H9 (cell line): ENCODE results near the gene ABCA12. TPM values are rescaled to one million over a fixed set of nuclear protein-coding genes. Genes with fewer than 3 reads are reported as not detected.

Experiments used
- DNase-seq: peaks from one replicate; pipeline ENCODE4 v3.0.0-alpha.2; 2017
- H2AFZ ChIP-seq: one replicate; pipeline ENCODE4 v1.6.1; 2013; ENCODE audit warnings: mild to moderate bottlenecking, low read length, control low read depth, moderate library complexity
- H2AK5ac ChIP-seq: 2 replicates; pipeline ENCODE4 v1.6.1; 2013; ENCODE audit warnings: low read length, control low read depth, mixed read lengths; ENCODE audit not compliant: insufficient read length
- H2BK120ac ChIP-seq: one replicate; pipeline ENCODE4 v1.6.1; 2013; ENCODE audit warnings: low read depth, mild to moderate bottlenecking, low read length, control low read depth, inconsistent platforms; ENCODE audit not compliant: poor library complexity, severe bottlenecking
- H2BK12ac ChIP-seq: 2 replicates; pipeline ENCODE4 v1.6.1; 2013; ENCODE audit warnings: low read length, control low read depth, mixed read lengths, low read depth; ENCODE audit not compliant: insufficient read length
- H2BK15ac ChIP-seq: 2 replicates; pipeline ENCODE4 v1.6.1; 2013; ENCODE audit warnings: low read depth, low read length, control low read depth
- H2BK20ac ChIP-seq: one replicate; pipeline ENCODE4 v1.6.1; 2013; ENCODE audit warnings: low read depth, mild to moderate bottlenecking, low read length, control low read depth, inconsistent platforms; ENCODE audit not compliant: poor library complexity, severe bottlenecking
- H2BK5ac ChIP-seq: 2 replicates; pipeline ENCODE4 v1.6.1; 2013; ENCODE audit warnings: low read length, control low read depth, mixed read lengths; ENCODE audit not compliant: insufficient read length
- H3K14ac ChIP-seq: 2 replicates; pipeline ENCODE4 v1.6.1; 2013; ENCODE audit warnings: low read length, control low read depth; ENCODE audit not compliant: insufficient read depth
- H3K18ac ChIP-seq: 2 replicates; pipeline ENCODE4 v1.6.1; 2013; ENCODE audit warnings: low read depth, mild to moderate bottlenecking, mixed read lengths, low read length, control low read depth; ENCODE audit not compliant: insufficient read length
- H3K23ac ChIP-seq: 2 replicates; pipeline ENCODE4 v1.6.1; 2013; ENCODE audit warnings: low read length, control low read depth, mixed read lengths, low read depth; ENCODE audit not compliant: insufficient read length
- H3K23me2 ChIP-seq: 2 replicates; pipeline ENCODE4 v1.6.1; 2013; ENCODE audit warnings: low read depth, mild to moderate bottlenecking, mixed read lengths, low read length, control low read depth; ENCODE audit not compliant: insufficient read length, poor library complexity, severe bottlenecking
- H3K27ac ChIP-seq: 2 replicates; pipeline ENCODE4 v1.5.1; 2013; ENCODE audit warnings: low read length, control low read depth, mixed read lengths, low read depth; ENCODE audit not compliant: insufficient read length
- H3K27me3 ChIP-seq: 2 replicates; pipeline ENCODE4 v1.6.1; 2013; ENCODE audit warnings: low read length, control low read depth, inconsistent platforms; ENCODE audit not compliant: insufficient read depth
- H3K4ac ChIP-seq: 2 replicates; pipeline ENCODE4 v1.6.1; 2013; ENCODE audit warnings: low read depth, mild to moderate bottlenecking, control low read depth, inconsistent platforms, low read length, moderate library complexity
- H3K4me1 ChIP-seq: 2 replicates; pipeline ENCODE4 v1.6.1; 2013; ENCODE audit warnings: low read length, control low read depth, inconsistent platforms; ENCODE audit not compliant: insufficient read depth
- H3K4me2 ChIP-seq: 2 replicates; pipeline ENCODE4 v1.6.1; 2013; ENCODE audit warnings: low read length, control low read depth, mixed read lengths; ENCODE audit not compliant: insufficient read length, insufficient read depth
- H3K56ac ChIP-seq: 2 replicates; pipeline ENCODE4 v1.6.1; 2013; ENCODE audit warnings: low read depth, mild to moderate bottlenecking, mixed read lengths, low read length, control low read depth; ENCODE audit not compliant: insufficient read length
- H3K79me1 ChIP-seq: 2 replicates; pipeline ENCODE4 v1.6.1; 2013; ENCODE audit warnings: low read depth, mild to moderate bottlenecking, moderate library complexity, low read length, control low read depth, inconsistent platforms; ENCODE audit not compliant: insufficient read depth, poor library complexity, severe bottlenecking
- H3K79me2 ChIP-seq: 2 replicates; pipeline ENCODE4 v1.6.1; 2013; ENCODE audit warnings: low read length, control low read depth, inconsistent platforms; ENCODE audit not compliant: insufficient read depth
- H3K9ac ChIP-seq: 2 replicates; pipeline ENCODE4 v1.6.1; 2013; ENCODE audit warnings: low read length, control low read depth, mixed read lengths; ENCODE audit not compliant: insufficient read length; ENCODE audit errors: extremely low read depth
- H3K9me3 ChIP-seq: one replicate; pipeline ENCODE4 v1.6.1; 2013; ENCODE audit warnings: low read depth, low read length, inconsistent platforms; ENCODE audit not compliant: control insufficient read depth
- H3T11ph ChIP-seq: one replicate; pipeline ENCODE4 v1.6.1; 2013; ENCODE audit warnings: mild to moderate bottlenecking, low read length, control low read depth, inconsistent platforms
- H4K20me1 ChIP-seq: one replicate; pipeline ENCODE4 v1.6.1; 2013; ENCODE audit not compliant: control insufficient read depth, insufficient read length, insufficient read depth
- H4K5ac ChIP-seq: 2 replicates; pipeline ENCODE4 v1.6.1; 2013; ENCODE audit warnings: low read depth, mild to moderate bottlenecking, mixed read lengths, low read length, control low read depth; ENCODE audit not compliant: insufficient read length
- H4K8ac ChIP-seq: replicated peaks from 2 replicates; pipeline ENCODE4 v1.6.1; 2013; ENCODE audit warnings: low read length, control low read depth, mixed read lengths, low read depth; ENCODE audit not compliant: insufficient read length
- H4K91ac ChIP-seq: 2 replicates; pipeline ENCODE4 v1.6.1; 2013; ENCODE audit warnings: low read depth, mild to moderate bottlenecking, moderate library complexity, mixed read lengths, low read length, control low read depth; ENCODE audit not compliant: insufficient read length
- H3K27ac Mint-ChIP-seq, 3 experiments: 2 replicates in 2 of 3; 3 replicates in 1 of 3; pipeline ENCODE4 v1.8.0; 2020 to 2021; ENCODE audit warnings: mixed read lengths in 3 of 3, mild to moderate bottlenecking in 1 of 3, moderate library complexity in 1 of 3
- H3K27me3 Mint-ChIP-seq: 2 replicates; pipeline ENCODE4 v1.8.0; 2021; ENCODE audit warnings: low read depth, mild to moderate bottlenecking, moderate library complexity, mixed read lengths
- H3K36me3 Mint-ChIP-seq, 3 experiments: 2 replicates in 2 of 3; 3 replicates in 1 of 3; pipeline ENCODE4 v1.8.0; 2020 to 2021; ENCODE audit warnings: low read depth in 3 of 3, mixed read lengths in 3 of 3; ENCODE audit not compliant: insufficient read depth in 1 of 3
- H3K4me1 Mint-ChIP-seq, 2 experiments: 2 replicates each; pipeline ENCODE4 v1.8.0; 2020; ENCODE audit warnings: mixed read lengths in 2 of 2
- H3K4me3 Mint-ChIP-seq, 2 experiments: 2 replicates in 1 of 2; 3 replicates in 1 of 2; pipeline ENCODE4 v1.8.0; 2020 to 2021; ENCODE audit warnings: mild to moderate bottlenecking in 2 of 2, mixed read lengths in 2 of 2, moderate library complexity in 1 of 2
- H3K9me3 Mint-ChIP-seq, 2 experiments: 2 replicates in 1 of 2; 3 replicates in 1 of 2; pipeline ENCODE4 v1.8.0; 2020; ENCODE audit warnings: mild to moderate bottlenecking in 2 of 2, mixed read lengths in 2 of 2, moderate library complexity in 1 of 2
- WGBS: extraction: QIAGEN DNeasy Blood & Tissue Kit; methylation state at CpG from one replicate; pipeline ENCODE4 v1.1.7; 2013; ENCODE audit warnings: missing lambda C conversion rate, low lambda C conversion rate, mixed read lengths; ENCODE audit not compliant: insufficient read length; ENCODE audit errors: extremely low coverage; 5-methylcytosine and 5-hydroxymethylcytosine counted together
- total RNA-seq: library from RNA; stranded (reverse); gene quantifications from 2 replicates; pipeline ENCODE4 v1.2.1, GENCODE V29; 2021
- TF ChIP-seq, protein P1 (sequence below): fragments of 200-600 bp; sonication (generic); conservative IDR thresholded peaks from 3 replicates; pipeline ENCODE4 v1.8.0; 2021; ENCODE audit warnings: antibody characterized with exemption, mild to moderate bottlenecking

ABCA12 gene
- total RNA-seq, 1 experiment from 2014 or later = not detected

DNA sequence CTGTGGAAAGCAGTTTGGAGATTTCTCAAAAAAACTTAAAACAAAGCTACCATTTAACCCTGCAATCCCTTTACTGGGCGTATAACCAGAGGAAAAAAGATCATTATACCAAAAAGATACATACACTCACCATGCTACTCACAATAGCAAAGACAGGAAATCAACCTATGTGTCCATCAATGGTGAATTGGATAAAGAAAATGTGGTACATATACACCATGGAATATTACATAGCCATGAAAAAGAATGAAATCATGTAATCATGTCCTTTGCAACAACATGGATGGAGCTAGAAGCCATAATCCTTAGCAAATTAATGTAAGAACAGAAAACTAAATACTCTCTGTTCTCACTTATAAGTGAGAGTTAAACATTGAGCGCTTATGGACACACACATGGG, 18.6 kb downstream of the ABCA12 start:
- no peak overlapping the region for H3K27ac ChIP-seq
- WGBS = no CpG with 5 or more reads among the region's 2 CpGs
- no peak overlapping the region for H3K18ac ChIP-seq
- no peaks in the 10 kb centered on the region for H3K79me2 ChIP-seq
- no peak overlapping the region for H4K8ac ChIP-seq
- Mint-ChIP-seq H3K4me3 (no peak overlapping the region), H3K36me3 (peaks cover 0 to 5% (median 0%) of the 10 kb centered on the region in 3 experiments; a peak in 1 of 7 replicates), H3K27ac (no peak overlapping the region), H3K27me3 (no peaks in the 10 kb centered on the region), H3K9me3 (peaks cover 8 to 10% of the 10 kb centered on the region in 2 experiments; a peak in 3 of 5 replicates), H3K4me1 (no peaks in the 10 kb centered on the region)
- no peak overlapping the region for H3K56ac ChIP-seq
- no peak overlapping the region for H2BK5ac ChIP-seq
- no peak overlapping the region for H4K5ac ChIP-seq
- TF ChIP-seq, protein P1, sequence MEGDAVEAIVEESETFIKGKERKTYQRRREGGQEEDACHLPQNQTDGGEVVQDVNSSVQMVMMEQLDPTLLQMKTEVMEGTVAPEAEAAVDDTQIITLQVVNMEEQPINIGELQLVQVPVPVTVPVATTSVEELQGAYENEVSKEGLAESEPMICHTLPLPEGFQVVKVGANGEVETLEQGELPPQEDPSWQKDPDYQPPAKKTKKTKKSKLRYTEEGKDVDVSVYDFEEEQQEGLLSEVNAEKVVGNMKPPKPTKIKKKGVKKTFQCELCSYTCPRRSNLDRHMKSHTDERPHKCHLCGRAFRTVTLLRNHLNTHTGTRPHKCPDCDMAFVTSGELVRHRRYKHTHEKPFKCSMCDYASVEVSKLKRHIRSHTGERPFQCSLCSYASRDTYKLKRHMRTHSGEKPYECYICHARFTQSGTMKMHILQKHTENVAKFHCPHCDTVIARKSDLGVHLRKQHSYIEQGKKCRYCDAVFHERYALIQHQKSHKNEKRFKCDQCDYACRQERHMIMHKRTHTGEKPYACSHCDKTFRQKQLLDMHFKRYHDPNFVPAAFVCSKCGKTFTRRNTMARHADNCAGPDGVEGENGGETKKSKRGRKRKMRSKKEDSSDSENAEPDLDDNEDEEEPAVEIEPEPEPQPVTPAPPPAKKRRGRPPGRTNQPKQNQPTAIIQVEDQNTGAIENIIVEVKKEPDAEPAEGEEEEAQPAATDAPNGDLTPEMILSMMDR = no peak
- H4K91ac ChIP-seq = no peak overlapping the region
- no peak for DNase-seq
- no peaks in the 10 kb centered on the region for H4K20me1 ChIP-seq
- no peak overlapping the region for H2BK20ac ChIP-seq
- no peak overlapping the region for H2AFZ ChIP-seq
- H2BK12ac ChIP-seq = no peak overlapping the region
- H3K79me1 ChIP-seq = no peaks in the 10 kb centered on the region
- H3K9me3 ChIP-seq = no peaks in the 10 kb centered on the region
- H2BK120ac ChIP-seq = no peak overlapping the region
- H3K23me2 ChIP-seq = no peaks in the 10 kb centered on the region
- no peak overlapping the region for H3T11ph ChIP-seq
- no peaks in the 10 kb centered on the region for H3K4me1 ChIP-seq
- H3K9ac ChIP-seq = no peak overlapping the region
- no peak overlapping the region for H3K4me2 ChIP-seq
- H3K14ac ChIP-seq = no peak overlapping the region
- no peaks in the 10 kb centered on the region for H3K27me3 ChIP-seq
- H3K4ac ChIP-seq = no peak overlapping the region
- no peak overlapping the region for H3K23ac ChIP-seq
- H2BK15ac ChIP-seq = no peak overlapping the region
- no peak overlapping the region for H2AK5ac ChIP-seq
